GM12865 (cell line): Measurements from ENCODE around the gene AGFG1.
A peak's percentile ranks its signal among the peaks of the same experiment; 100 is the strongest.

Experiments
- DNase-seq: peaks from one replicate; pipeline ENCODE4 v3.0.0; 2010; ENCODE audit warnings: low read depth
- H3K4me3 ChIP-seq: 2 replicates; pipeline ENCODE4 v1.5.1; 2011; ENCODE audit warnings: mild to moderate bottlenecking, low read depth, low read length, control low read depth
- CTCF ChIP-seq: IDR thresholded peaks from 2 replicates; pipeline ENCODE4 v1.5.1; 2011; ENCODE audit warnings: low read length, control low read depth, low read depth, inconsistent platforms; ENCODE audit not compliant: insufficient read depth; ENCODE audit errors: missing control alignments

The AGFG1 gene

GRCh38 chr2:227608561-227609338 lies 136.8 kb downstream of the AGFG1 start:
- DNase-seq: peak; percentile 67
- no peak overlapping the region for H3K4me3 ChIP-seq
- TF ChIP-seq CTCF: no peak

GRCh38 chr2:227610123-227610522 lies 138.2 kb downstream of the AGFG1 start:
- DNase-seq: peak; percentile 31
- H3K4me3 ChIP-seq: no peak overlapping the region
- TF ChIP-seq CTCF: no peak
